IPS DF 19.7 (cell line): ENCODE measurements around the gene TJP1.
"Not testable (repeated sequence)": the region's sequence is repeated elsewhere in the genome, so short reads cannot be mapped to it uniquely, and the experiment has no call there.

Source experiments
- DNase-seq: peaks from one replicate; pipeline ENCODE4 v3.0.0-alpha.2; 2013; ENCODE audit warnings: low read depth, low spot score

Gene TJP1

GRCh38 chr15:29682361-29682760 is 139.9 kb downstream of the TJP1 start:
- DNase-seq: no peak

GRCh38 chr15:29681946-29682345 is 140.3 kb downstream of the TJP1 start:
- no peak for DNase-seq

- DNase-seq: no peak
Observed at GRCh38 chr15:29681166-29681845, 141.0 kb downstream of the TJP1 start.

- no peak for DNase-seq
Observed at GRCh38 chr15:29680465-29681165, 141.7 kb downstream of the TJP1 start.

GRCh38 chr15:29678504-29679034 is 143.7 kb downstream of the TJP1 start:
- no peak for DNase-seq

- no peak for DNase-seq
Observed at GRCh38 chr15:29677871-29678461, 144.3 kb downstream of the TJP1 start.

- no peak for DNase-seq
Observed at GRCh38 chr15:29677455-29677854, 144.8 kb downstream of the TJP1 start.

- DNase-seq: no peak
Observed at GRCh38 chr15:29676961-29677402, 145.3 kb downstream of the TJP1 start.

- DNase-seq: not testable (repeated sequence)
Observed at GRCh38 chr15:29676374-29676960, 145.8 kb downstream of the TJP1 start.

GRCh38 chr15:29675791-29676301 is 146.4 kb downstream of the TJP1 start:
- DNase-seq: no peak

GRCh38 chr15:29674661-29675533 is 147.4 kb downstream of the TJP1 start:
- peak; percentile 52 for DNase-seq

GRCh38 chr15:29672923-29673809 is 149.1 kb downstream of the TJP1 start:
- no peak for DNase-seq

GRCh38 chr15:29672446-29672845 is 149.8 kb downstream of the TJP1 start:
- no peak for DNase-seq

GRCh38 chr15:29672046-29672445 is 150.2 kb downstream of the TJP1 start:
- DNase-seq: not testable (repeated sequence)

GRCh38 chr15:29670998-29671981 is 151.0 kb downstream of the TJP1 start:
- no peak for DNase-seq

- DNase-seq: no peak
Observed at GRCh38 chr15:29670266-29670665, 152.0 kb downstream of the TJP1 start.

GRCh38 chr15:29669823-29670222 is 152.4 kb downstream of the TJP1 start:
- DNase-seq: no peak

GRCh38 chr15:29668120-29668602 is 154.1 kb downstream of the TJP1 start:
- peak; percentile 83 for DNase-seq

- no peak for DNase-seq
Observed at GRCh38 chr15:29666241-29666640, 156.0 kb downstream of the TJP1 start.
